Measurements from ENCODE around the gene ERC2. TPM values are rescaled to one million over a fixed set of nuclear protein-coding genes. Genes with fewer than 3 reads are reported as not detected.

The ERC2 gene
- total RNA-seq, 2 donors from 2014 or later: 1.2 TPM; not detected in 1

GRCh38 chr3:55630921-55631299 lies 837.4 kb downstream of the ERC2 start:
- H3K27ac ChIP-seq: no peak overlapping the region

GRCh38 chr3:55630280-55630920 lies 837.9 kb downstream of the ERC2 start:
- Histone ChIP-seq H3K4me1 (ENCODE audit: control insufficient read depth in 1 of 2, low read depth in 2 of 2) (no peaks in the 10 kb centered on the region), H3K9me3 (no peaks in the 10 kb centered on the region), H3K36me3 (no peaks in the 10 kb centered on the region), H3K27me3 (replicated peaks; ENCODE audit: insufficient read depth) (no peaks in the 10 kb centered on the region), H3K27ac (no peak overlapping the region), H3K4me3 (no peak overlapping the region)
- DNase-seq (ENCODE audit: low spot score) (no peak), ATAC-seq (ENCODE audit: insufficient number of reproducible peaks, low FRiP score, low read depth) (no peak)
- TF ChIP-seq CTCF (IDR thresholded peaks at IDR 0.05): no peak

More at GRCh38 chr3:55630921-55631299, 837.4 kb downstream of the ERC2 start:
- Histone ChIP-seq H3K27me3 (replicated peaks; ENCODE audit: insufficient read depth) (no peaks in the 10 kb centered on the region), H3K4me3 (no peak overlapping the region), H3K4me1 (ENCODE audit: control insufficient read depth in 1 of 2, low read depth in 2 of 2) (no peaks in the 10 kb centered on the region), H3K36me3 (no peaks in the 10 kb centered on the region), H3K9me3 (no peaks in the 10 kb centered on the region)
- ATAC-seq (ENCODE audit: insufficient number of reproducible peaks, low FRiP score, low read depth) (no peak), DNase-seq (ENCODE audit: low spot score) (no peak)
- no peak for TF ChIP-seq CTCF (IDR thresholded peaks at IDR 0.05)

GRCh38 chr3:55629432-55629831 lies 838.8 kb downstream of the ERC2 start:
- ATAC-seq (ENCODE audit: insufficient number of reproducible peaks, low FRiP score, low read depth) (no peak), DNase-seq (ENCODE audit: low spot score) (no peak)
- TF ChIP-seq CTCF (IDR thresholded peaks at IDR 0.05): no peak
- Histone ChIP-seq H3K27me3 (replicated peaks; ENCODE audit: insufficient read depth) (no peaks in the 10 kb centered on the region), H3K4me1 (ENCODE audit: control insufficient read depth in 1 of 2, low read depth in 2 of 2) (no peaks in the 10 kb centered on the region), H3K27ac (no peak overlapping the region), H3K4me3 (no peak overlapping the region), H3K9me3 (no peaks in the 10 kb centered on the region), H3K36me3 (no peaks in the 10 kb centered on the region)

GRCh38 chr3:55626279-55626665 lies 842.0 kb downstream of the ERC2 start:
- H3K4me3 ChIP-seq: no peak overlapping the region
- DNase-seq (ENCODE audit: low spot score) (no peak), ATAC-seq (ENCODE audit: insufficient number of reproducible peaks, low FRiP score, low read depth) (no peak)
- H3K36me3 ChIP-seq: no peaks in the 10 kb centered on the region
- H3K27ac ChIP-seq: no peak overlapping the region
- H3K27me3 ChIP-seq (replicated peaks; ENCODE audit: insufficient read depth): no peaks in the 10 kb centered on the region
- H3K4me1 ChIP-seq (ENCODE audit: control insufficient read depth in 1 of 2, low read depth in 2 of 2): no peaks in the 10 kb centered on the region
- no peak for TF ChIP-seq CTCF (IDR thresholded peaks at IDR 0.05)
- no peaks in the 10 kb centered on the region for H3K9me3 ChIP-seq

GRCh38 chr3:55624238-55624637 lies 844.0 kb downstream of the ERC2 start:
- Histone ChIP-seq H3K27ac (no peak overlapping the region), H3K36me3 (no peaks in the 10 kb centered on the region), H3K4me3 (no peak overlapping the region), H3K4me1 (ENCODE audit: control insufficient read depth in 1 of 2, low read depth in 2 of 2) (no peaks in the 10 kb centered on the region), H3K9me3 (no peaks in the 10 kb centered on the region), H3K27me3 (replicated peaks; ENCODE audit: insufficient read depth) (no peaks in the 10 kb centered on the region)
- ATAC-seq (ENCODE audit: insufficient number of reproducible peaks, low FRiP score, low read depth) (no peak), DNase-seq (ENCODE audit: low spot score) (no peak)
- TF ChIP-seq CTCF (IDR thresholded peaks at IDR 0.05): no peak
